HepG2 (cell line): ENCODE data around the gene LAMB4. TPM values are rescaled to one million over a fixed set of nuclear protein-coding genes. Genes with fewer than 3 reads are reported as not detected.

Experiments used
- ATAC-seq: fragments of 200-7000 bp; cut with Tn5 transposase; 3 replicates; pipeline ENCODE4 v1.9.1; 2020; ENCODE audit warnings: mild to moderate bottlenecking, moderate library complexity
- BruUV-seq: library from RNA; stranded (reverse); fragments of 400-500 nt; replicated peaks from 2 replicates; lab custom pipeline; 2021; lab: Mats Ljungman, UMichigan
- CTCF ChIA-PET: fragments of 300-600 bp; formaldehyde crosslinking; extraction: SDS; loops from one replicate; lab custom pipeline; 2021; ENCODE audit warnings: low total read pairs, inconsistent platforms, low intra/inter-chr PET ratio; lab: Yijun Ruan, JAX
- POLR2A ChIA-PET: fragments of 350-600 bp; sonication (Branson Sonifier 250); formaldehyde crosslinking; loops from one replicate; lab custom pipeline; 2020; ENCODE audit warnings: antibody characterized with exemption, inconsistent platforms; lab: Yijun Ruan, JAX
- DNase-seq: peaks from one replicate; pipeline ENCODE4 v3.0.0-alpha.2; 2015; ENCODE audit warnings: low spot score
- FAIRE-seq: peaks from 3 replicates; lab custom pipeline; 2011; peaks lifted over from hg19 to GRCh38; lab: Jason Lieb, UNC
- H2AFZ ChIP-seq: one replicate; pipeline ENCODE4 v1.6.1; 2011; ENCODE audit warnings: low read length, inconsistent platforms
- H3K27ac ChIP-seq: fragments of 300-600 bp; 3 replicates; pipeline ENCODE4 v1.8.0; 2011; ENCODE audit warnings: mixed run types, mild to moderate bottlenecking, mixed read lengths, low read length, inconsistent platforms; ENCODE audit not compliant: insufficient read depth; ENCODE audit errors: extremely low read length
- H3K27me3 ChIP-seq, 2 experiments: fragments of 200-600 bp in 1 of 2; 2 replicates in 1 of 2; 3 replicates in 1 of 2; pipeline versions ENCODE4 v1.6.0 to v1.8.0; 2011; ENCODE audit warnings: low read length in 2 of 2, mild to moderate bottlenecking in 2 of 2, moderate library complexity in 2 of 2, inconsistent platforms in 1 of 2; ENCODE audit not compliant: insufficient read depth in 2 of 2, control insufficient read depth in 1 of 2
- H3K36me3 ChIP-seq, 2 experiments: fragments of 200-600 bp in 1 of 2; replicated peaks in 1 of 2; 2 replicates in 1 of 2; 3 replicates in 1 of 2; pipeline versions ENCODE4 v1.5.1 to v1.8.0; 2011; ENCODE audit warnings: low read length in 2 of 2, inconsistent platforms in 1 of 2; ENCODE audit not compliant: insufficient read depth in 2 of 2, control insufficient read depth in 1 of 2
- H3K4me1 ChIP-seq: 2 replicates; pipeline ENCODE4 v1.5.1; 2012; ENCODE audit warnings: low read length, inconsistent platforms; ENCODE audit not compliant: insufficient read depth
- H3K4me2 ChIP-seq: 2 replicates; pipeline ENCODE4 v1.6.0; 2011; ENCODE audit warnings: low read depth, low read length, inconsistent platforms
- H3K4me3 ChIP-seq, 3 experiments: fragments of 200-600 bp in 1 of 3; sonication (generic), shearing (Covaris generic) in 1 of 3; replicated peaks in 1 of 3; 2 replicates each; pipeline ENCODE4 v1.5.1; 2011 to 2016; ENCODE audit warnings: low read length in 3 of 3, inconsistent platforms in 2 of 3, low read depth in 2 of 3, mild to moderate bottlenecking in 2 of 3, control low read depth in 1 of 3, mixed read lengths in 1 of 3; ENCODE audit not compliant: insufficient read depth in 1 of 3
- H3K79me2 ChIP-seq: one replicate; pipeline ENCODE4 v1.6.1; 2011; ENCODE audit warnings: low read length, inconsistent platforms; ENCODE audit not compliant: insufficient read depth
- H3K9ac ChIP-seq: 2 replicates; pipeline ENCODE4 v1.6.0; 2011; ENCODE audit warnings: mild to moderate bottlenecking, low read depth, low read length, inconsistent platforms; ENCODE audit not compliant: insufficient read depth
- H3K9me3 ChIP-seq: 2 replicates; pipeline ENCODE4 v1.5.1; 2012; ENCODE audit warnings: mild to moderate bottlenecking, low read length
- H4K20me1 ChIP-seq: 2 replicates; pipeline ENCODE4 v1.6.0; 2011; ENCODE audit warnings: inconsistent platforms, mild to moderate bottlenecking, low read length, moderate library complexity; ENCODE audit not compliant: insufficient read depth
- HNRNPK ChIP-seq: fragments of 200-400 bp; formaldehyde crosslinking; IDR thresholded peaks from 2 replicates; pipeline ENCODE4 v1.6.1; 2018; ENCODE audit warnings: low read length, low read depth, moderate library complexity, mild to moderate bottlenecking; ENCODE audit not compliant: poor library complexity, severe bottlenecking
- KDM2A ChIP-seq: sonication (generic); formaldehyde crosslinking; IDR thresholded peaks from 2 replicates; pipeline ENCODE4 v1.4.0; 2020; ENCODE audit warnings: low read depth, missing genetic modification reagents, borderline replicate concordance
- STAG1 ChIP-seq: sonication (generic); formaldehyde crosslinking; IDR thresholded peaks from 2 replicates; pipeline ENCODE4 v1.4.0; 2020; ENCODE audit warnings: missing genetic modification reagents
- ZNF235 ChIP-seq: sonication (generic); formaldehyde crosslinking; IDR thresholded peaks from 2 replicates; pipeline ENCODE4 v1.8.1; 2023; ENCODE audit warnings: mild to moderate bottlenecking, missing genetic modification reagents, borderline replicate concordance
- WGBS: methylation state at CpG from one replicate; pipeline ENCODE4 v1.1.6; 2017; ENCODE audit warnings: low lambda C conversion rate; 5-methylcytosine and 5-hydroxymethylcytosine counted together
- in situ Hi-C: cut with HindIII; loops from 2 replicates; pipeline ENCODE4 v1.10.0; 2017; ENCODE audit warnings: low pct_unique_long_range_greater_than_20kb; ENCODE audit not compliant: extremely low pct_ligation_motif_present
- intact Hi-C: fragments of 100-400 bp; cut with micrococcal nuclease; formaldehyde crosslinking; loops from one replicate; pipeline ENCODE4 v1.10.0; 2022; ENCODE audit not compliant: unreplicated experiment
- polyA plus RNA-seq, 8 experiments: library from polyadenylated mRNA; depleted of rRNA in 3 of 8; stranded (reverse) in 7 of 8; unstranded in 1 of 8; fragments of >200 nt; fragmentation: Illumina TruSeq in 4 of 8; extraction: Trizol in 4 of 8; gene quantifications; 2 replicates each; pipeline versions ENCODE4 v1.2.1 to v1.2.3, GENCODE V29; 2011 to 2016; ENCODE audit warnings: low read depth in 4 of 8, missing spikeins in 1 of 8, mixed read lengths in 1 of 8; ENCODE audit not compliant: insufficient read depth in 1 of 8
- total RNA-seq, 5 experiments: library from RNA; depleted of rRNA; stranded (reverse); fragments of >200 nt; fragmentation: Illumina TruSeq; extraction: Trizol; gene quantifications; 2 replicates each; pipeline ENCODE4 v1.2.3, GENCODE V29; 2016; ENCODE audit warnings: low read depth in 1 of 5
- TF ChIP-seq, protein P1 (sequence below): sonication (generic); formaldehyde crosslinking; IDR thresholded peaks from 2 replicates; pipeline ENCODE4 v1.5.0; 2020; ENCODE audit warnings: mild to moderate bottlenecking, missing genetic modification reagents, moderate library complexity

LAMB4 gene
- total and polyA plus RNA-seq, 2 of the 13 experiments (the other 11 are each of a cell fraction or from before 2014, with no cell fraction given) = 0.05 TPM; not detected in 1

DNA sequence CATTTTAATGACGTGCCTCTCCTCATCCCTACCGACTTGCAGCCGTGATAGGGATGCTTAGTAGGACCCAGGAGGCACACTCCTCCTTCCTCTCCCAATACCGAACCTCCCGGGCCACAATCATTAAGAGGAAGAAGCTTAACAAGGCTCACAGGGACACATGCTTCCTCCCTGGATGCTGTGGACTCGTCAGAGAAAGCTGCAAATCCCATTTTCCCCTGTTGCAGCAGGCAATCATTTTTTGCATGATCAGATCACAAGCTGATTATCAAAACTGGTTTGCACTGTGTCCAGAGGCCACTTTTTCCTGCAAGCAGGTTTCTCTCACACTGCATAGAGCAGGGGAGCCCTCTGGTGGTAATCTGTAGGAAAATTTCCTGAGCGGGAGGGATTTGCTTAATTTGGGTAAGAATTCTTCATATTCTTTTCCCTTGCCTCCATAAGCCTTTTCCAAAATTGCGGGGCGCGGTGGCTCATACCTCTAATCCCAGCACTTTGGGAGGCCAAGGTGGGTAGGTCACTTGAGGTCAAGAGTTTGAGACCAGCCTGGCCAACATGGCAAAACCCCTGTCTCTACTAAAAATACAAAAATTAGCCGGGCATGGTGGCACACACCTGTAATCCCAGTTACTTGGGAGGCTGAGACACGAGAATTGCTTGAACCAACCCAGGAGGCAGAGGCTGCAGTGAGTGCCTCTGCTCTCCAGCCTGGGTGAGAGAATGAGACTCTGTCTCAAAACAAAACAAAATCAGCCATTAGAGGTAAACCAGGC lies 16.1 kb upstream of the LAMB4 start (continued):
- TF ChIP-seq, protein P1, sequence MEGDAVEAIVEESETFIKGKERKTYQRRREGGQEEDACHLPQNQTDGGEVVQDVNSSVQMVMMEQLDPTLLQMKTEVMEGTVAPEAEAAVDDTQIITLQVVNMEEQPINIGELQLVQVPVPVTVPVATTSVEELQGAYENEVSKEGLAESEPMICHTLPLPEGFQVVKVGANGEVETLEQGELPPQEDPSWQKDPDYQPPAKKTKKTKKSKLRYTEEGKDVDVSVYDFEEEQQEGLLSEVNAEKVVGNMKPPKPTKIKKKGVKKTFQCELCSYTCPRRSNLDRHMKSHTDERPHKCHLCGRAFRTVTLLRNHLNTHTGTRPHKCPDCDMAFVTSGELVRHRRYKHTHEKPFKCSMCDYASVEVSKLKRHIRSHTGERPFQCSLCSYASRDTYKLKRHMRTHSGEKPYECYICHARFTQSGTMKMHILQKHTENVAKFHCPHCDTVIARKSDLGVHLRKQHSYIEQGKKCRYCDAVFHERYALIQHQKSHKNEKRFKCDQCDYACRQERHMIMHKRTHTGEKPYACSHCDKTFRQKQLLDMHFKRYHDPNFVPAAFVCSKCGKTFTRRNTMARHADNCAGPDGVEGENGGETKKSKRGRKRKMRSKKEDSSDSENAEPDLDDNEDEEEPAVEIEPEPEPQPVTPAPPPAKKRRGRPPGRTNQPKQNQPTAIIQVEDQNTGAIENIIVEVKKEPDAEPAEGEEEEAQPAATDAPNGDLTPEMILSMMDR (CRISPR knock-in tag) = peak; percentile 86
- TF ChIP-seq STAG1 (CRISPR knock-in tag) (peak; percentile 93), KDM2A (CRISPR knock-in tag) (peak; percentile 18; the same call in 1 of the 2 replicates)

DNA sequence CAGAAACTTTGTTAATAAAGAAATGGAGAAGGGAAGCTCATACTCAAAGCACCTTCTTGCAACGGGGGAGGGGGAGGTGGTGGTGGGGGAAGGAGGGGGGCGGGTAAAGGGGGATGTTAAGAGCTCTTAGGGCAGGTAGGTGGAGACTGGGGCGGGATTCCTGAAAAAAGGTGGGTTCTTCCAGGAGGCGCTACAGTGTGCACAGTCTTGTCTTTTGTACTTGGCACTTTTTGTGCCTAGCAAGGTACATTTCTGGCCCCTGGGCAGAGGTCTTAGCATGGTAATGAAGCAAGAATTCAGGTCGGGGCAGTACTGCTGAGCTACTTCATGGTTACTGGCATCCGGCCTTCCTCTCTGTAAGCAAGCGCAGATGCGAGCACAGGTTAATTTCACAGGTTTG lies 15.2 kb upstream of the LAMB4 start:
- intact Hi-C loops (loop anchor here (10.0 kb wide), 2 partner anchors 401 to 681 kb away; partner anchors contain the start of gene CBLL1), in situ Hi-C loops (loop anchor here (5.0 kb wide), 1 partner anchor 38 kb away; no protein-coding TSS in a partner anchor)
- H3K9me3 ChIP-seq = no peaks in the 10 kb centered on the region
- H3K27ac ChIP-seq = no peak overlapping the region
- H3K4me1 ChIP-seq = no peaks in the 10 kb centered on the region
- H3K4me3 ChIP-seq = no peak overlapping the region
- H3K36me3 ChIP-seq = no peaks in the 10 kb centered on the region
- H3K4me2 ChIP-seq = no peak overlapping the region
- 42% methylated on average over 8 of the region's 8 CpGs for WGBS
- no TSS peak for BruUV-seq
- CTCF ChIA-PET = interaction anchor here (0.8 to 1.4 kb wide), 2 partner anchors 31 to 266 kb away, joined by 3 to 10 read pairs; no protein-coding TSS in a partner anchor
- FAIRE-seq (no peak), ATAC-seq (no peak), DNase-seq (no peak)
- H3K9ac ChIP-seq = no peak overlapping the region
- H3K27me3 ChIP-seq = peaks cover 0 to 9% of the 10 kb centered on the region in 2 experiments; a peak in 1 of 5 replicates
- TF ChIP-seq HNRNPK (peak; percentile 12), ZNF235 (CRISPR knock-in tag) (no peak)
- POLR2A ChIA-PET = no interaction called here
- H4K20me1 ChIP-seq = no peaks in the 10 kb centered on the region
- H2AFZ ChIP-seq = no peak overlapping the region
- H3K79me2 ChIP-seq = no peaks in the 10 kb centered on the region
